GM13977 (cell line): ENCODE data around the gene PXYLP1.

Source experiments
- DNase-seq: peaks from one replicate; pipeline ENCODE4 v3.0.0; 2012; ENCODE audit warnings: low spot score
- in situ Hi-C: fragments of 300-500 bp; cut with MboI; formaldehyde crosslinking; loops from one replicate; pipeline ENCODE4 v1.12.0; 2022; ENCODE audit warnings: low sequenced_read_pairs, low pct_unique_long_range_greater_than_20kb, mixed read lengths, inconsistent platforms; ENCODE audit not compliant: unreplicated experiment
- TF ChIP-seq, protein P1 (sequence below): IDR thresholded peaks from 2 replicates; pipeline ENCODE4 v1.5.1; 2012; ENCODE audit warnings: mild to moderate bottlenecking, control low read depth; ENCODE audit not compliant: insufficient read depth; ENCODE audit errors: extremely low read depth, missing control alignments

Gene PXYLP1

DNA sequence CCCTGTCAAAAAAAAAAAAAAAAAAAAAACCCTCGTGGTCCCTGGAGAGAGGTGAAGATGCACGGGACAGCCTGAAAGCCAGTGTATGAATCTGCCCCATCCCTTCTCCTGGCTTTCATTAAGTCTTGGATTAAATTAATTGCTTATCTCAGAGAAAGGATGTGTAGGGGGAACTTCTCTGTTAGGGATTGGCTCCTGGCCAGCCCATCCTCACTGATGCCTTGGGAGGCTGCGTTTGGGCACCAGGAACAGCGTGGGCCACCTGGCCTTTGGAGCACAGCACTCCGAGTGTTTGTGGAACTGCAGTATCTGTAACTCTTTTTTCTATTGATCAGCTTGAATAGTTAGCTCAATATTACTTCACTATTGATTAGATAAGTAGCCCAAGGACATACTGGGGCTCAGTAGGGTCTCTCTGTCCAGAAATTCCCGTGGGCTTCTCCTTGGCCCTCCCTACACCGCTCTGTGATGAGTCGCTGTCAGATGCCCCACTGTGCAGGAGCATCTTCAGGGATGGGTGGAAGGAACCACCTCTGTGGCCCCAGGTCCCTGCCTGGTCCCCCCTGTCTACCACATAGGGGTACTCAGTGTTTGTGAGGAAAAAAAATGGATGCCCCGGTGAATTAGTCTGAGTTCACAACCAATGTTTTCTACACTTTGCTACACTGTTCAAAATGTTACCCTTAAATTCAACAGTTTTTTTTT is 2.0 kb downstream of the PXYLP1 start:
- in situ Hi-C loops, result no loop called here
- DNase-seq, result no peak
- TF ChIP-seq, protein P1, sequence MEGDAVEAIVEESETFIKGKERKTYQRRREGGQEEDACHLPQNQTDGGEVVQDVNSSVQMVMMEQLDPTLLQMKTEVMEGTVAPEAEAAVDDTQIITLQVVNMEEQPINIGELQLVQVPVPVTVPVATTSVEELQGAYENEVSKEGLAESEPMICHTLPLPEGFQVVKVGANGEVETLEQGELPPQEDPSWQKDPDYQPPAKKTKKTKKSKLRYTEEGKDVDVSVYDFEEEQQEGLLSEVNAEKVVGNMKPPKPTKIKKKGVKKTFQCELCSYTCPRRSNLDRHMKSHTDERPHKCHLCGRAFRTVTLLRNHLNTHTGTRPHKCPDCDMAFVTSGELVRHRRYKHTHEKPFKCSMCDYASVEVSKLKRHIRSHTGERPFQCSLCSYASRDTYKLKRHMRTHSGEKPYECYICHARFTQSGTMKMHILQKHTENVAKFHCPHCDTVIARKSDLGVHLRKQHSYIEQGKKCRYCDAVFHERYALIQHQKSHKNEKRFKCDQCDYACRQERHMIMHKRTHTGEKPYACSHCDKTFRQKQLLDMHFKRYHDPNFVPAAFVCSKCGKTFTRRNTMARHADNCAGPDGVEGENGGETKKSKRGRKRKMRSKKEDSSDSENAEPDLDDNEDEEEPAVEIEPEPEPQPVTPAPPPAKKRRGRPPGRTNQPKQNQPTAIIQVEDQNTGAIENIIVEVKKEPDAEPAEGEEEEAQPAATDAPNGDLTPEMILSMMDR, result no peak

DNA sequence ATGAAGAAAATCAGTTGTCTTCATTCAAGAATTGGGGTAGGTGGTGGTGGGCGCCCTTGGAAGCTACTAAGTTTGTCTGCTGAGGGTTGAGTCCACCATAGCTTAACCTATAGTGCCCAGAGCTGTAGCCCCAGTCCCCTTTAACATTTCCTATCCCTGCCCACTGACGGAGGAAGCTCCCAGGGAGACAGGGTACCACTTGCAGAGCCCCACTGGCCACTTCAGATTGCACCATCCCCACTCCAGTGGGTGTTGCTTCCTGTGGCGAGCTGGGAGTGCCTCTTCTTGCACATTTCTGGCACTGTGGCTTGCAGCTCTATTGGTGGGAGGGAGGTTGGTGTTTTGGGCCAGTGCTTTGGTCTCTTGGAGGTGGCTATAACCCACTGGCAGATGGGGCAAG is 2.7 kb downstream of the PXYLP1 start:
- no peak for DNase-seq
- TF ChIP-seq, protein P1, result no peak
- in situ Hi-C loops, result no loop called here

DNA sequence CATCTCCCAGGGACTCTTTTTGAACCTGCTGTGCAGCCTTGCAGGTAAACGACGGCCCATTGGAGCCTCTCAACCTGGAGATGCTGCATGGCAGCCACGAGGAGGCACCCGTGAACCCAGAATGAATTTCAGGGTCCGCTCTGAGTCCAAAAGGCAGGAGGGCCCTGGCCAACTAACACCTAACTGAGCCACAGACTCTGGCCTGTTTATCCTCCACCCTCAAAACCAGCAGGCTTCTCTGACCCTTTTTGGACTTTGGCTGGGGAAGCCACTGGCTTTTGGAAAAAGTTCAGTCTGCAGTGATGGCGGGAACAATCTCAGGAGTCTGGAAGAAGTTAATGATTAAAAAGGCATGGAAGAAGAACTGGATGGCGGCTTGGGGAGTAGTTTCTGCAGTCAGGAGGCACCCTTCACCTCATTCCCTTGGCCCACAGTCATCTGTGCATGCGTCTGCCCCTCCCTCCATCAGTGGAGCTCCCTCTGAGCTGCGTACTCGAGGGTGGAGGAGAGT is 4.1 kb downstream of the PXYLP1 start:
- TF ChIP-seq, protein P1, result no peak
- in situ Hi-C loops, result no loop called here
- no peak for DNase-seq

DNA sequence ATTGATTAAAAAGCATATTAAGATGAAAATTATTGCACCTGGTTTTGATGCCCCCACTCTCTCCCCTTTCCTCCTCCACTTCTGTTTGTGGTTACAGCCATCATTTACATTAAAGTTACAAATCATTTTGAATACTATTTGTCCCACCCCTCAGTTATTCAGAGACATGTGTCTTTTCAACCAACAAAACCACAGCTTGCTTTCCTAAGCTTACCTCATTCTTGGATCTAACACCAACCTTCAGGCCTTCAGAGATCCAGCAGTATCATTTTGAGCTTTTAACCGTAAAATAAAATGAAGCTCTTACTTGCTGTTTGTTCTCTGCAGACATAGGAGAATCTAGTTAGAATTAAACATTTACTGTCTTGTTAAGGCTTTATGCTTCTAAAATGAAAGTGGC is 4.7 kb downstream of the PXYLP1 start:
- TF ChIP-seq, protein P1, result no peak
- in situ Hi-C loops, result no loop called here
- no peak for DNase-seq

DNA sequence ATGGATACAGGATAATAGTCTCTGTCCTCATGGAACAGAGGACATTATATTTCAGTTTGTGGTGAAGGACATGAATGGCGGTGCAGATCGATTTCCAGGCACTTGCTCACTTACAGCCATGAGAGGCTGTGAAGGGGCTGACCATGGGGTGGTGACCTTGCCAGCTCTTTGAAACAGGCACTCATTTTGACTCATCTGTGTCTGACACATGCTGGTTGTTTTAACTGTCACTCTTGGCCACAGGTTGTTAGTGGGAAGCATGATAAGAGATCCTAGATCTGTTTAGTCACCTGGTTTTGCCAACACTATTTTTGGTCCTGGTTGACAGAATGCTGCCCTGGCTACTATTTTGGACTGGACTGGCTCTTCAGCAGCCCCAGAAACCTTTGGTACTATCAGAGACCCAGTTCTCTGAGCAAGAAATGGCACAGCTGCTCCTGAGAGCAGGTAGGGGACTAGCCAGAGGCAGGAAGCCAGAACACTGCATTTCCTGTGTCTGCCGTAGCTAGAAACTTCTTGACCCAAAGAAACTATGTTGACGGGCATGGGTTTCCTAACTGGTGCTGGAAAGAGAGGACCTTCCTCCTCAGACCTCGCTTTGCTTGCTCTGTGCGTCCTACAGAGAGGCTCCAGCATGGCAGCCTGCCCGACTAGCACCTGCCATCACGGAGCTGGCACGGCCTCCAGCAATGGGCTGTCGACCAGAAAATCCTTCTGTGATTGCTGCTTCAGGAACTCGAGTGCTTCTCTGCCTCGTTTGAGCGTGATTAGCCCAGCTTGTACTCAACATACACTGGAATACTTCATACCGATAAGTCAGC is 6.3 kb downstream of the PXYLP1 start:
- in situ Hi-C loops, result no loop called here
- TF ChIP-seq, protein P1, result no peak
- DNase-seq, result no peak

DNA sequence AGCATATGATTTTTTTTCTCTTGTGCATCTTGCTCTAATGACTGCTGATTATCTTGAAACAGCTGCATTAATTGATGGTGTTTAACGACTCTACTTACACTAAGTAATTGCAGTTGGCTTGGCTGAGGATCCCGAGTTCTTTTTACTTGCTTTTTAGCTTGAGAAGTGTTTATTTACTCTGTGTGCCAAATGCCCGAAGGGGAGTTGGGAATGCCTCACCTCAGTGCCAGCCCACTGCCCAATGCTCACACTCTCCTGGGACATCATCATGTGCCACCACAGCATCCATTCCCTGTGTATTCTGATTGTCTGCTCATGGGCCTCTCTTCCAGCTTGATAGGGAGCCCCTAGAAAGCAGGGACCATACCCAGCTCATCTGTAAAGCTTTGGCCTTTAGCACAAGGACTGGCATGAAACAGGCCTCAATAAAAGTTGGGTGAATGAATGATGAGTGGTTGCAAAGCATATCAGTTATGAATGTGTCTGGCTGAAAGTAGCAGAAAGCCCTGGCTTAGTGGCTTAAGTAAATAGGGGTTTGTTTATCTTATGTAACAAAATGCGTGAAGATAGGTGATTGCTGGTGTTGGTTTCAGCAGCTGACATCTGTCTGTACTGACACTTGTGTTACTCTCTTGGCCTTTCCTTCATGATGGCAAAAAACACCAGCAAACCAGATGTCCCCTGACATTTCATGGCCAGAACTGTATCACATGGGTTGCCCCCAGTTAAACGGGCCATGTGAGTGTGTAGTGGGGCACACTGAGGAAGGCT is 8.1 kb downstream of the PXYLP1 start:
- no peak for DNase-seq
- TF ChIP-seq, protein P1, result no peak
- in situ Hi-C loops, result no loop called here
